ENCODE measurements around the gene FHL3. TPM values are rescaled to one million over a fixed set of nuclear protein-coding genes. Genes with fewer than 3 reads are reported as not detected.

The FHL3 gene
- total and polyA plus RNA-seq, 2 donors (not counting 1 experiment from before 2014, with no cell fraction given) = 0.15 to 2.2 TPM

- H3K27me3 Mint-ChIP-seq = peaks cover 61% of the 10 kb centered on the region
- Histone ChIP-seq H3K9ac (ENCODE audit: low read length) (no peak overlapping the region), H3K4me1 (ENCODE audit: control insufficient read depth in 2 of 2, insufficient read depth in 2 of 2, low read length in 2 of 2) (peaks cover 6 to 12% of the 10 kb centered on the region in 2 donors), H3K27me3 (replicated peaks in 1 of 4; ENCODE audit: control extremely low read depth in 1 of 4, control insufficient read depth in 3 of 4, insufficient read depth in 4 of 4, low read length in 3 of 4) (peaks cover 0 to 59% (median 38%) of the 10 kb centered on the region in 4 experiments), H3K79me2 (ENCODE audit: control insufficient read depth, insufficient read depth, low read length) (no peaks in the 10 kb centered on the region), H3K4me3 (ENCODE audit: control extremely low read depth in 1 of 5, extremely low read depth in 1 of 5, insufficient read depth in 1 of 5, low read depth in 2 of 5, low read length in 4 of 5) (no peak overlapping the region), H3K9me3 (ENCODE audit: control extremely low read depth in 1 of 3, control insufficient read depth in 2 of 3, insufficient read depth in 1 of 3, low read length in 2 of 3) (peaks cover 0 to 18% (median 0%) of the 10 kb centered on the region in 3 donors), H3K36me3 (replicated peaks in 1 of 2; ENCODE audit: control extremely low read depth in 1 of 2, control insufficient read depth in 1 of 2, extremely low read depth in 1 of 2, insufficient read depth in 2 of 2, low read length in 1 of 2) (no peaks in the 10 kb centered on the region), H3K4me2 (replicated peaks; ENCODE audit: low read depth, low read length, poor library complexity, severe bottlenecking) (no peak overlapping the region), H4K20me1 (ENCODE audit: control insufficient read depth, insufficient read depth, low read length, poor library complexity, severe bottlenecking) (no peaks in the 10 kb centered on the region), H3K27ac (ENCODE audit: low read length in 2 of 2) (no peak overlapping the region), H2AFZ (ENCODE audit: insufficient read depth, low read depth, low read length, poor library complexity, severe bottlenecking) (no peak overlapping the region)
- 99% methylated on average over 12 of the region's 17 CpGs for WGBS (ENCODE audit: insufficient coverage)
- peaks cover 6% of the 10 kb centered on the region for H3K4me1 Mint-ChIP-seq
- H3K9me3 Mint-ChIP-seq (ENCODE audit: insufficient read depth) = no peaks in the 10 kb centered on the region
- H3K4me3 Mint-ChIP-seq = no peak overlapping the region
- H3K27ac Mint-ChIP-seq = no peak overlapping the region
- TF ChIP-seq CTCF (IDR thresholded peaks at IDR 0.05) = no peak
- TF ChIP-seq EZH2 (IDR thresholded peaks at IDR 0.05; ENCODE audit: borderline replicate concordance, insufficient read depth, low read depth, low read length, poor library complexity, severe bottlenecking) = no peak
- ATAC-seq (ENCODE audit: low read depth) (no peak), DNase-seq (no peak)
- POLR2A ChIA-PET = interaction anchor here (1.1 kb wide), 1 partner anchor 9 kb away, joined by 3 read pairs; no protein-coding TSS in a partner anchor
- CTCF ChIA-PET = interaction anchor here (1.0 to 1.9 kb wide), 2 partner anchors 39 to 796 kb away, joined by 4 to 5 read pairs; no protein-coding TSS in a partner anchor
- intact Hi-C loops (cut with micrococcal nuclease) = no loop called here
Observed at GRCh38 chr1:38039331-38040088, 34.2 kb upstream of the FHL3 start.

DNA sequence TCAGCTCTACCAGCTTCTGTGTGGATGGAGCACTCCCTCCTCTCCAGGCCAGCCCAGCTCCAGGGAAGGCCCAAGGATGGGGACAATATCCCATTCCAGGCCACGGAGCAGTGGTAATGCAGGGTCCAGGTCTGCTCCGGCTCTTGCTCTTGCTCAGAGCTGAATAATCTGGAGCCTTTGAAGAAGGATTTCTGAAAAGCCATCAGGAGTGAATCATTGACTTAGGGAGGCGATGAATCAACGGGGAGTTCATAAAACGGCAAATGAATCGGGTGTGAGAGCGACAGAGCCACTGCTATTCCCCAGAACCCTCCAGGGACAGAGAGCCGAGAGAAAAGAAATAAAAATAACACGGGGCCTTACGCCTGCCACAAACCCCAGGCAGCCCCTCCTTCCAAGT lies 33.5 kb upstream of the FHL3 start:
- no peak for TF ChIP-seq EZH2 (IDR thresholded peaks at IDR 0.05; ENCODE audit: borderline replicate concordance, insufficient read depth, low read depth, low read length, poor library complexity, severe bottlenecking)
- no peak for TF ChIP-seq CTCF (IDR thresholded peaks at IDR 0.05)
- H4K20me1 ChIP-seq (ENCODE audit: control insufficient read depth, insufficient read depth, low read length, poor library complexity, severe bottlenecking) = no peaks in the 10 kb centered on the region
- ChIA-PET POLR2A (no interaction called here), CTCF (interaction anchor here (1.3 to 1.9 kb wide), 2 partner anchors 781 to 796 kb away, joined by 4 to 7 read pairs; no protein-coding TSS in a partner anchor)
- WGBS (ENCODE audit: insufficient coverage) = 84% methylated on average over 5 of the region's 10 CpGs
- no peak overlapping the region for H3K9ac ChIP-seq (ENCODE audit: low read length)
- H3K4me1 Mint-ChIP-seq = peaks cover under 1% of the 10 kb centered on the region
- no peak overlapping the region for H2AFZ ChIP-seq (ENCODE audit: insufficient read depth, low read depth, low read length, poor library complexity, severe bottlenecking)
- ATAC-seq (ENCODE audit: low read depth) (no peak), DNase-seq (no peak)
- intact Hi-C loops (cut with micrococcal nuclease) = no loop called here
- no peak overlapping the region for H3K4me2 ChIP-seq (replicated peaks; ENCODE audit: low read depth, low read length, poor library complexity, severe bottlenecking)
- H3K36me3 ChIP-seq (replicated peaks in 1 of 2; ENCODE audit: control extremely low read depth in 1 of 2, control insufficient read depth in 1 of 2, extremely low read depth in 1 of 2, insufficient read depth in 2 of 2, low read length in 1 of 2) = no peaks in the 10 kb centered on the region
- peaks cover 0 to 52% (median 31%) of the 10 kb centered on the region in 4 experiments for H3K27me3 ChIP-seq (replicated peaks in 1 of 4; ENCODE audit: control extremely low read depth in 1 of 4, control insufficient read depth in 3 of 4, insufficient read depth in 4 of 4, low read length in 3 of 4)
- peaks cover 0 to 6% of the 10 kb centered on the region in 2 donors for H3K4me1 ChIP-seq (ENCODE audit: control insufficient read depth in 2 of 2, insufficient read depth in 2 of 2, low read length in 2 of 2)
- H3K27ac Mint-ChIP-seq = no peak overlapping the region
- H3K4me3 Mint-ChIP-seq = no peak overlapping the region
- H3K4me3 ChIP-seq (ENCODE audit: control extremely low read depth in 1 of 5, extremely low read depth in 1 of 5, insufficient read depth in 1 of 5, low read depth in 2 of 5, low read length in 4 of 5) = no peak overlapping the region
- no peaks in the 10 kb centered on the region for H3K9me3 Mint-ChIP-seq (ENCODE audit: insufficient read depth)
- H3K27ac ChIP-seq (ENCODE audit: low read length in 2 of 2) = no peak overlapping the region
- H3K27me3 Mint-ChIP-seq = peaks cover 61% of the 10 kb centered on the region
- no peaks in the 10 kb centered on the region for H3K79me2 ChIP-seq (ENCODE audit: control insufficient read depth, insufficient read depth, low read length)
- peaks cover 0 to 14% (median 0%) of the 10 kb centered on the region in 3 donors for H3K9me3 ChIP-seq (ENCODE audit: control extremely low read depth in 1 of 3, control insufficient read depth in 2 of 3, insufficient read depth in 1 of 3, low read length in 2 of 3)
